Astrocyte (in vitro differentiated cells and primary cell): ENCODE results near the gene PAAF1. TPM values are rescaled to one million over a fixed set of nuclear protein-coding genes. Genes with fewer than 3 reads are reported as not detected.

Experiments used
- DNase-seq: peaks from one replicate; pipeline ENCODE4 v3.0.0-alpha.2; 2010; ENCODE audit warnings: low read depth
- FAIRE-seq: peaks from 2 replicates; lab custom pipeline; 2011; peaks lifted over from hg19 to GRCh38; lab: Jason Lieb, UNC
- H2AFZ ChIP-seq: 2 replicates; pipeline ENCODE4 v1.6.0; 2012; ENCODE audit warnings: low read depth, low read length, inconsistent platforms
- H3K27ac ChIP-seq: 2 replicates; pipeline ENCODE4 v1.5.1; 2011; ENCODE audit warnings: low read depth, low read length, inconsistent platforms
- H3K27me3 ChIP-seq: 2 replicates; pipeline ENCODE4 v1.6.0; 2011; ENCODE audit warnings: low read length, inconsistent platforms; ENCODE audit not compliant: insufficient read depth
- H3K36me3 ChIP-seq: 2 replicates; pipeline ENCODE4 v1.5.1; 2011; ENCODE audit warnings: low read length, inconsistent platforms; ENCODE audit not compliant: insufficient read depth
- H3K4me1 ChIP-seq: 2 replicates; pipeline ENCODE4 v1.5.1; 2011; ENCODE audit warnings: low read length, inconsistent platforms; ENCODE audit not compliant: insufficient read depth
- H3K4me2 ChIP-seq: 2 replicates; pipeline ENCODE4 v1.6.0; 2012; ENCODE audit warnings: low read length, inconsistent platforms
- H3K4me3 ChIP-seq: 2 replicates; pipeline ENCODE4 v1.5.1; 2011; ENCODE audit warnings: low read depth, mild to moderate bottlenecking, low read length, inconsistent platforms; ENCODE audit not compliant: insufficient read depth
- H3K79me2 ChIP-seq: 2 replicates; pipeline ENCODE4 v1.6.0; 2012; ENCODE audit warnings: mild to moderate bottlenecking, low read length, inconsistent platforms; ENCODE audit not compliant: insufficient read depth
- H3K9ac ChIP-seq: 2 replicates; pipeline ENCODE4 v1.6.0; 2012; ENCODE audit warnings: mild to moderate bottlenecking, low read length, inconsistent platforms
- H3K9me3 ChIP-seq: 2 replicates; pipeline ENCODE4 v1.5.1; 2012; ENCODE audit warnings: low read depth, mild to moderate bottlenecking, low read length, inconsistent platforms; ENCODE audit not compliant: insufficient read depth
- H4K20me1 ChIP-seq: 2 replicates; pipeline ENCODE4 v1.6.0; 2012; ENCODE audit warnings: low read length, inconsistent platforms; ENCODE audit not compliant: insufficient read depth
- H3K27ac Mint-ChIP-seq: one replicate; pipeline ENCODE4 v1.8.0; 2021; ENCODE audit warnings: mild to moderate bottlenecking, mixed read lengths; ENCODE audit not compliant: unreplicated experiment
- H3K27me3 Mint-ChIP-seq: one replicate; pipeline ENCODE4 v1.8.0; 2021; ENCODE audit warnings: low read depth, mixed read lengths; ENCODE audit not compliant: unreplicated experiment
- H3K36me3 Mint-ChIP-seq: one replicate; pipeline ENCODE4 v1.8.0; 2021; ENCODE audit warnings: low read depth, mixed read lengths; ENCODE audit not compliant: unreplicated experiment
- H3K4me1 Mint-ChIP-seq: one replicate; pipeline ENCODE4 v1.8.0; 2021; ENCODE audit warnings: low read depth, mixed read lengths; ENCODE audit not compliant: unreplicated experiment
- H3K4me3 Mint-ChIP-seq: one replicate; pipeline ENCODE4 v1.8.0; 2021; ENCODE audit warnings: mild to moderate bottlenecking, moderate library complexity, mixed read lengths; ENCODE audit not compliant: unreplicated experiment
- H3K9me3 Mint-ChIP-seq: one replicate; pipeline ENCODE4 v1.8.0; 2021; ENCODE audit warnings: mild to moderate bottlenecking, mixed read lengths; ENCODE audit not compliant: unreplicated experiment
- EZH2 ChIP-seq: IDR thresholded peaks from 2 replicates; pipeline ENCODE4 v1.6.1; 2012; ENCODE audit warnings: mild to moderate bottlenecking, low read length, inconsistent platforms; ENCODE audit not compliant: insufficient read depth
- total RNA-seq: library from RNA; stranded (reverse); gene quantifications from 2 replicates; pipeline ENCODE4 v1.2.1, GENCODE V29; 2021
- TF ChIP-seq, protein P1 (sequence below): IDR thresholded peaks from 2 replicates; pipeline ENCODE4 v1.5.1; 2011; ENCODE audit warnings: low read depth, mild to moderate bottlenecking, inconsistent platforms, low read length, moderate library complexity; ENCODE audit not compliant: insufficient read depth

PAAF1 gene
- total RNA-seq, 1 donor from 2014 or later: 14.2 TPM

DNA sequence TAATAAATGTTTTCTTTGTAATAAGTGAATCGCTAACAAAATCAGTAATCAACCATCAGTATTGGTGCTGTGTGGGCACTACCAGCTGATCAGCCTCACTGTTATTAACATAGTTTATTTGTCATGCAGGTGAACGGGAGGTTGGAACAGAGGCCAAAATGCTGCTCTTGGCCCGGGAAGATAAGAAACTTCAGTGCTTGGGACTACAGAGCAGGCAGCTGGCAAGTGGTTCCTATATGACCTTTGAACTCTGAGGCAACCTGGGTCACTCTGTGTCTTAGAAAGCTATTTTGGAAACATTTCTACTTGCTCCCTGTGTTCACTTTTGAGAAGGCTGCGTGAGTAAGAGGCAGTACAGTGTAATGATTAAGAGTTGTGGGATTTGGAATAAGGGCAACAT is 37.5 kb downstream of the PAAF1 start:
- H3K4me1 ChIP-seq: no peaks in the 10 kb centered on the region
- H3K9ac ChIP-seq: no peak overlapping the region
- no peaks in the 10 kb centered on the region for H4K20me1 ChIP-seq
- H3K9me3 Mint-ChIP-seq: no peaks in the 10 kb centered on the region
- DNase-seq (no peak), FAIRE-seq (no peak)
- H3K9me3 ChIP-seq: no peaks in the 10 kb centered on the region
- H3K4me2 ChIP-seq: no peak overlapping the region
- H3K27ac ChIP-seq: no peak overlapping the region
- no peak overlapping the region for H3K4me3 Mint-ChIP-seq
- H3K27me3 Mint-ChIP-seq: no peaks in the 10 kb centered on the region
- TF ChIP-seq EZH2: no peak
- TF ChIP-seq, protein P1, sequence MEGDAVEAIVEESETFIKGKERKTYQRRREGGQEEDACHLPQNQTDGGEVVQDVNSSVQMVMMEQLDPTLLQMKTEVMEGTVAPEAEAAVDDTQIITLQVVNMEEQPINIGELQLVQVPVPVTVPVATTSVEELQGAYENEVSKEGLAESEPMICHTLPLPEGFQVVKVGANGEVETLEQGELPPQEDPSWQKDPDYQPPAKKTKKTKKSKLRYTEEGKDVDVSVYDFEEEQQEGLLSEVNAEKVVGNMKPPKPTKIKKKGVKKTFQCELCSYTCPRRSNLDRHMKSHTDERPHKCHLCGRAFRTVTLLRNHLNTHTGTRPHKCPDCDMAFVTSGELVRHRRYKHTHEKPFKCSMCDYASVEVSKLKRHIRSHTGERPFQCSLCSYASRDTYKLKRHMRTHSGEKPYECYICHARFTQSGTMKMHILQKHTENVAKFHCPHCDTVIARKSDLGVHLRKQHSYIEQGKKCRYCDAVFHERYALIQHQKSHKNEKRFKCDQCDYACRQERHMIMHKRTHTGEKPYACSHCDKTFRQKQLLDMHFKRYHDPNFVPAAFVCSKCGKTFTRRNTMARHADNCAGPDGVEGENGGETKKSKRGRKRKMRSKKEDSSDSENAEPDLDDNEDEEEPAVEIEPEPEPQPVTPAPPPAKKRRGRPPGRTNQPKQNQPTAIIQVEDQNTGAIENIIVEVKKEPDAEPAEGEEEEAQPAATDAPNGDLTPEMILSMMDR: no peak
- H3K4me3 ChIP-seq: no peak overlapping the region
- no peak overlapping the region for H2AFZ ChIP-seq
- no peaks in the 10 kb centered on the region for H3K27me3 ChIP-seq
- no peaks in the 10 kb centered on the region for H3K4me1 Mint-ChIP-seq
- H3K79me2 ChIP-seq: no peaks in the 10 kb centered on the region
- H3K27ac Mint-ChIP-seq: no peak overlapping the region
- peaks cover 19% of the 10 kb centered on the region for H3K36me3 ChIP-seq
- peaks cover 11% of the 10 kb centered on the region for H3K36me3 Mint-ChIP-seq

DNA sequence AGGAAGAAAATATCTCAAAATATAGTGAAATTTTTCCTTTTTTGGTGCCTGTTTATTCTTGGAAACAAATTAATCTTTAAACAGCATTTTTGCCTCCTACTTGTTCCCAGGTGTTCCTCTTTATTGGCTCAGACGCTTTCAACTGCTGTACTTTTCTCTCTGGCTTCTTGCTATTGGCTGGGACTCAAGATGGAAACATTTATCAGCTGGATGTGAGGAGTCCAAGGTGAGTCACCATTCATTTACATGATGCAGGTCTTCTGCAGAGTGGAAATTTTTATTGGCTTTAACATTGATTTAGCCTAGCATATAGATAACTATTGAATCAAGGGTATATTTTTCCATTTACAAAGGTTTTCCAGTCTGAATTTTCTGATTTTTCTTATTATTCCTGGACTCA is 39.6 kb downstream of the PAAF1 start:
- H3K9me3 Mint-ChIP-seq: no peaks in the 10 kb centered on the region
- Histone ChIP-seq H3K27me3 (no peaks in the 10 kb centered on the region), H3K79me2 (no peaks in the 10 kb centered on the region), H2AFZ (no peak overlapping the region), H3K4me2 (no peak overlapping the region), H3K9me3 (no peaks in the 10 kb centered on the region), H3K27ac (no peak overlapping the region), H4K20me1 (no peaks in the 10 kb centered on the region), H3K4me3 (no peak overlapping the region), H3K36me3 (peaks cover 22% of the 10 kb centered on the region), H3K9ac (no peak overlapping the region), H3K4me1 (no peaks in the 10 kb centered on the region)
- H3K27me3 Mint-ChIP-seq: no peaks in the 10 kb centered on the region
- DNase-seq (peak; percentile 52), FAIRE-seq (no peak)
- peaks cover 2% of the 10 kb centered on the region for H3K4me1 Mint-ChIP-seq
- peaks cover 11% of the 10 kb centered on the region for H3K36me3 Mint-ChIP-seq
- H3K4me3 Mint-ChIP-seq: no peak overlapping the region
- no peak for TF ChIP-seq EZH2
- TF ChIP-seq, protein P1: no peak
- H3K27ac Mint-ChIP-seq: no peak overlapping the region

DNA sequence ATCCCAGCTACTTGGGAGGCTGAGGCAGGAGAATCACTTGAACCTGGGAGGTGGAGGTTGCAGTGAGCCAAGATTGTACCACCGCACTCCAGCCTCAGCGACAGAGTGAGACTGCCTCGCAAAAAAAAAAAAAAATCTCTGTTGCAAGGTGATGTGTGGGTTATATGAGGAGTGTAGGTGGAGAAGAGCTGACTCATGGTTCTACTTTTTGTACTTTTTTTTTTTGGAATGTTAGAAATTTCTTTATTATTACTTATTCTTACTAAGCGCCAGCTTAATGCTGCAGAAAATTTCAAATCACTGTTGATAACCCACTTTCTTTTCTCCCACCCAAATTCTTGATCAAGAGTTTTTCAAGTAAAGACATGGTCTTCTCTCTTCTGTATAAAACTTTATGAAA is 44.4 kb downstream of the PAAF1 start:
- H3K9me3 Mint-ChIP-seq: no peaks in the 10 kb centered on the region
- H3K36me3 Mint-ChIP-seq: peaks cover 14% of the 10 kb centered on the region
- no peak overlapping the region for H3K27ac ChIP-seq
- H2AFZ ChIP-seq: no peak overlapping the region
- H3K9me3 ChIP-seq: no peaks in the 10 kb centered on the region
- H3K4me1 Mint-ChIP-seq: peaks cover 2% of the 10 kb centered on the region
- no peak for TF ChIP-seq EZH2
- TF ChIP-seq, protein P1: no peak
- no peak overlapping the region for H3K4me3 Mint-ChIP-seq
- H3K4me1 ChIP-seq: no peaks in the 10 kb centered on the region
- no peaks in the 10 kb centered on the region for H3K79me2 ChIP-seq
- H3K36me3 ChIP-seq: peaks cover 21% of the 10 kb centered on the region
- no peaks in the 10 kb centered on the region for H3K27me3 Mint-ChIP-seq
- H3K4me2 ChIP-seq: no peak overlapping the region
- DNase-seq (peak; percentile 11), FAIRE-seq (no peak)
- no peak overlapping the region for H3K4me3 ChIP-seq
- H3K9ac ChIP-seq: no peak overlapping the region
- H3K27ac Mint-ChIP-seq: no peak overlapping the region
- H3K27me3 ChIP-seq: no peaks in the 10 kb centered on the region
- H4K20me1 ChIP-seq: no peaks in the 10 kb centered on the region
